Activated gamma-delta T cell treated with Interleukin-2 at 50 U/mL for 16 hours (primary cell): ENCODE measurements around the gene ONECUT3.
"Not testable (repeated sequence)": the region's sequence is repeated elsewhere in the genome, so short reads cannot be mapped to it uniquely, and the experiment has no call there.

ENCODE experiments used
- DNase-seq: peaks from one replicate; pipeline ENCODE4 v3.0.0-alpha.2; 2020

The ONECUT3 gene

DNA sequence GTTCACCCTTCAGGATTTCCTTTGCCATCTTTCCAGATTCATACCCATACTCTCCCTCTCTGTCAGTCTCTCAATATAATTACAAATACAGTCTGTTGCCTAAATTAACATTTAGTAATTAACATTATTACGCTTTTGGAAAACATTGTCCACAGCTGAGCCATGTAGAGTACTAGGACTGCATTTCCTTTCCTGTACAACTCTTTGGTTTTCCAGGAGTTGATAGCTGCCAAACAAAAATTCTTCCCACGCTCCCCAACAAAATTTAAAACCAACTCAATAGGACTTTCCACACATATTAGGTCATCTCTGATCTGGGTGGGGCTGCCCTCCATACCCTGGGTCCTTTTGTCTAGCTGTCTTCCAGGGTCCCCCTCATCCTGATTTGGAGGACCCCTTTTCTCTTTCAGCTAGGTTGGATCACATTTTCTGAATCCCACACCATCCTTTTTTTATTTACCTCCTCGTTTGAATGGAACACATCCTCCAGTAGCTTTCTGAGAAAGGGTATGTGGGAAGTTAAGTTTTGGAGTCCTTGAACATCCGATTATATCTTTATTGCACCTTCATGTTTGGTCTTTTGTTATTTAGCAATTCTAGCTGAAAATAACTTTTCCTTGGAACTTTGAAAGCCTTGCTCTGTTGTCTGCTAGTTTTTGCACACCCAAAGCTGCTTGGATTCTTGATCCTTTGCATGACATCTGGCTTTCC lies 17.7 kb downstream of the ONECUT3 start:
- DNase-seq: no peak

GRCh38 chr19:1773184-1773583 lies 19.9 kb downstream of the ONECUT3 start:
- DNase-seq: no peak

DNA sequence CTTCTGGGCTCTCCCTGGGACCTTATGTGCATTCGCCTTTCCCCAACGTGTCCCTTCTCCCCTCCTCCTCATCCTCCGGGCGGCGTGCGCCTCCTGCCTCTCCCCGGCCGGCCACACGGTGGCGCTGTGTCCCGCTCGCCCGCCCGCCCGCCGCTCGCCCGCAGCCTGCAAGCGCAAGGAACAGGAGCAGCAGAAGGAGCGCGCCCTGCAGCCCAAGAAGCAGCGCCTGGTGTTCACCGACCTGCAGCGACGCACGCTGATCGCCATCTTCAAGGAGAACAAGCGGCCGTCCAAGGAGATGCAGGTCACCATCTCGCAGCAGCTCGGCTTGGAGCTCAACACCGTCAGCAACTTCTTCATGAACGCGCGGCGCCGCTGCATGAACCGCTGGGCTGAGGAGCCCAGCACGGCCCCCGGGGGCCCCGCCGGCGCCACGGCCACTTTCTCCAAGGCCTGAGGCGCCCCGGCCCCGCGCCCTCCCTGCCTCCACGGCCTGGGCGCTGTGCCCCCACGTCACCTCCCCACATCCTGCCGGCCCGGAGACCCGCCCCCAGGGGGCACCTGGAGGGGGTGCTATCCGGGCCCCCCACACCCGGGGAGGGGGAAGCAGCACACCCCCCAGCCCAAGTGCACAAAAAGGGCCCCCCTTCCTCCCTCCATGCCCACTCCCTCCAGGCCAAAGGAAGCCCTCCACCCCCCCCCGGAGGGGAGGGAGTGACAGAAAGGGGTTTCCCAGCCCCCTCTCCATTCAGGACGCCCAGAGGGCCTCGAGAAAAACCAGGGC lies 21.9 kb downstream of the ONECUT3 start:
- DNase-seq: no peak

DNA sequence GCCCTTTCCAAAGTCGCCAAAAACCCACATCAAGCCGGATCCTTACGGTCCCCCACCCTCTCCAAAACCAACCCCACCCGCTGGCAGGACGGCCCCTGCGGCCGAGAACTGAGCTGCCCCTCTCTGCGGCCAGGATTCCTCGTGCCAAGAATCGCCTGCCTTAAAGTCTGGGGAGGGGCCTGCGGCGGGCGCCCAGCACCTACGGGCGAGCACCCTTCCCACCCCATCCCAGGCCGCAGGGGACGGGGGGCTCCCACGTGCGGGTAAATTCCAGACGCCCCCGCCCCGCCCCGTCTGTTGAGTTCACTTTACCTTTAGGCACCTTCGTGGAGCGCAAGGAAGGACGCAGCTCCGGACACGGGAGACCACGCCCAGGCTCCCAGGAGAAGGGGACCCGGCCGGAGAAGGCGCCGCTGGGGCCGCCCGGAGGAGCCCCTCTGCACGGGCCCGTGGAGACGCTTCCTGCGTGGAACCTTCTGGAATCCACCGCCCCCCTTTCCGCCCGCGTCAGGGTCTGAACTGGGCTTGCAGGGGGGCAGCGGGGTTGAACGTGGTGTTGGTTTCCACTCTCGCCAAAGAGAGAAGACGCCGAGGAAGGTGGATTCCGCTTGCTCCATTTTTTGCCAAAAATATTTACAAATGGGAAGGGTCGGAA lies 22.8 kb downstream of the ONECUT3 start:
- no peak for DNase-seq

DNA sequence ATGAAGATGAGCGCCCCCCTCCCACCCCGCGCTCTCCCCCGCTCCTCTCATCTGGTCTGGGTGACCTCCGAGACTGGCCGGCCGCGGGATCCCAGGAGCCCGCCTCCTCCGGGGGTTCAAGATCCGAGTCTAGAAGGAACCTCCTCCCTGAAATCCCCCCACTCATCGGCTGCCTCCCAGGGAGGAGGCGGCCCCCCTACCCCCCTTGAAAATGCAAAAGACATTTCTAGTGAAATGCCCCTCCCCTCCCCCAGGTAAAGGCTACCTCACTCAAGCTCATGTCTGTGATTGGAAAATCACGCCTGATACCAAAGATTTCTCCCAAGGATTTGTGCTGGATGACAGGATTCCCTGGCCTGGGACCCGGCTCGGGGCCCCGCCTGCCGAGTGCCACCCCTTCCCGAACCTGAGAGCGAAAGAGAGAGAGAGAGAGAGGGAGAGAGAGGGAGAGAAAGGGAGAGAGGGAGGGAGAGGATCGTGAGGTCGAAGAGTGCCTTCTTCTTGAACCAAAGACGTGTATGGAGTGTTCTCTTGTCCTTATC lies 23.4 kb downstream of the ONECUT3 start:
- no peak for DNase-seq

DNA sequence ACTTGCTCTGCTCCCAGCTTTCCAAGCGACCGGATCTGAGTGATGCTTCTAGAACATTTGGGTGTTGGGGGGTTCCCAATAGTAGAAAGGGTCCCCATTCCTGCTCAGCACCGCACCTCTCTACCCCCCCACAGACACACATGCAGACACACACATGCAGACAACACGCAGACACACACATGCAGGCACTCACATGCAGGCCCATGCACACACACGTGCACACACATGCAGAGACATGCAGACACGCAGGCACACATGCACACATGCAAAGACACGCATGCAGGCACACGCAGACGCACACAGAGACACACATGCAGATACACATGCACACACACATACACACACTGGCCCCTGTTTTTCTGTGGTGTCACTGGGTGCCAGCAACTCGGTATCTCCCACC lies 23.8 kb downstream of the ONECUT3 start:
- no peak for DNase-seq

DNA sequence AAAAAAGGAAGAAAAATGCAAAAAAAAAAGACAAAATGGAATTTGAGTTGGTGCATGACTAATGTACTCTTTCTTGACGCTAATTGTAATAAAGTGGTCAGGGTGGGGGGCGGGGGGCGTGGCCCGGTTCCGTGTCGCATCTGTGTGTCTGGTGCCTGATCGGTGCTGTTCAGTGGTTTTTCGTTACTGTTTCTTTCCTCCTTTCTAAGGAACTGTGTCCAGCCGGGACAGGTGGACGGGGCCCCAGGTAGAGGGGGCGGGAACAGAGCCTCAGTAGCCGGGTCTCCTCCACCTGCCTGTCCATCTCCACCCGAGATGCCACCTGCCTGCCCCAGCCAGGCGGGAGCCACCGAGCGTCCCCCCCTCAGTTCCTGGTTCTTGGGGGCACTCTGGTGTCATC lies 26.3 kb downstream of the ONECUT3 start:
- DNase-seq: no peak

GRCh38 chr19:1780272-1780958 lies 27.1 kb downstream of the ONECUT3 start:
- DNase-seq: no peak

DNA sequence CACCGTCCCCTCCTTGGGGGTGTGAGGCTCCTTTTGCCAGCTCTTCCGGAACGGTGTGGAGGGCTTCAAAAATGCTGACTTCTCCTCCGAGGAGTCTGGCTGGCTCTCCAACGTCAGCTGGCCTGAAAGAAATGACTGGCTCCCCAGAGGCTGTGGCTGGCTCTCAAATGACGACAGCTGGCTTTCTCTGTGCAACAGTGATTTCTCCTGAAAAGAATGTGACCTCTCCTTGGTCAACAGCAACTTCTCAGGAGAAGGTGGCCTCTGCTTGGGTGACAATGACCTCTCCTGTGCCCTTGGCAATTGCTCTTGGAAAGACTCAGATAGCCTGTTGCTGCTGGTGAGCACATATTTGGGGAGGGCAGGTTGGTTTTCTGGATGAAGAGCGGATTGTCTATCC lies 29.2 kb downstream of the ONECUT3 start:
- DNase-seq: no peak

- no peak for DNase-seq
Measured at GRCh38 chr19:1783354-1783753, 30.0 kb downstream of the ONECUT3 start.

GRCh38 chr19:1783874-1784273 lies 30.6 kb downstream of the ONECUT3 start:
- no peak for DNase-seq

DNA sequence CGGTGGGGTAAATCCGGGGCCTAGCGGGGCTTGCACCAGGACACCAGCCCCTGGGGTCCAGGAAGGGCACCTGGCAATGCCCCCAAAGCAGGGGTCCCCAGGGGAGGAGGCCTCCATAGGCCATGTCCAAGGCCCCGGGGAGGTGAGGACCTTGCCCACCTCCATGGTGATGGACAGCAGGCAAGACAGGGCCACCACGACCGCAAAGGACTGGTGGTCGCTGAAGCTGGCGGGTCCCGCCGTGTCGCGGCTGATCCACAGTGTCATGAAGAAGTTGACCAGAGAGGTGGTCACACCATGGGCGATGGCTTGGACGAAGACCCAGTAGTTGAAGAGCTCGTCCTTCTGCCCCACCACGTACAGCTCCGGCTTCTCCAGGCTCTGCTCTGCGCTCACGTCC lies 32.0 kb downstream of the ONECUT3 start:
- no peak for DNase-seq

DNA sequence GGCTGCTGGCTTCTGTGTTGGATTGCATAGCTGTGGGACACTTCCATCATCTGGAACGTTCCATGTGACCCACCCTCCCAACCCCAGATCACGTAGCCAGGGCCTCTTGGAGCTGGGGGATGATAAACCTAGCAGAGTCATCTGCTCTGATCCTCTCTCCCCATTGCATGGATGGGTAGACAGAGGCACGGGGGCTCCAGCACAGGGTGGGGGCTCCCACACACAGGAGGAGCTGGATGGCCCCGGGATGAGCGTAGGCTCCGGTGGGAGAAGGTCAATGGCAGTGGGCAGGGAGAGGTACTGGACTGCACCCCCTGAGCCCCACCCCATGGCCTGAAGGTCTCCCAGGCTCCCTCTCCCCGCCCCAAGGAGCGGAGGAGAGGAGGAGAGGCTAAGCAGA lies 33.4 kb downstream of the ONECUT3 start:
- no peak for DNase-seq

- DNase-seq: no peak
Measured at GRCh38 chr19:1787116-1787515, 33.8 kb downstream of the ONECUT3 start.

- no peak for DNase-seq
Measured at GRCh38 chr19:1789261-1790041, 36.1 kb downstream of the ONECUT3 start.

DNA sequence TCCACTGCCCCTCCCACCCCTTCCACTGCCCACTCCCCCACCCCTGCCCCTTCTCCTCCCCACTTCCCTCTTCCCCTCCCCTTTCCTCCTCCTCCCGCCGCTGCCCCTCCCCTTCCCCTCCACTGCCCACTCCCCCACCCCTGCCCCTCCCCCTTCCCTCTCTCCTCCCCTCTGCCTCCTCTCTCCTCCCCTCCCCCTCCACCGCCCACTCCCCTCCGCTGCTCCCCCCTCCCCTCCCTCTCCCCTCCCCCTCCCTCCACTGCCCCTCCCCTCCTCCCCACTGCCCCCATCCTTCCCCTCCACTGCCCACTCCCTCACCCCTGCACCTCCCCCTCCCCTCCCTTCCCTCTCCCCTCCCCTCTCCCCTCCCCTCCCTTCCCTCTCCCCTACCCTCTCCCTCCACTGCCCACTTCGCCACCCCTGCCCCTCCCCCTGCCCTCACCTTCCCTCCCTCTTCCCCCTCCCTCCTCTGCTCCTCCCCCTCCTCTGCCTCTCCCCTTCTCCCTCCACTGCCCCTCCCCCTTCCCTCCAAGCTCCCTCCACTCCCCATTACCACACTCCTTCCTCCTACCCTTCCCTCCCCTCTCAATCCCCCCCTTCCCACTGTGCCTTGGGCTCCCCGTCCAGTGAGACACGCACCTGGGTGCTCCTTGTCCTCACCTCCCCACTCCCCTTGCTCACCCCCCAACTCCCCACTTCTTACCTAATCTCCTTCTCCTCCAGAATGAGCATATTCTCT lies 36.9 kb downstream of the ONECUT3 start:
- no peak for DNase-seq

DNA sequence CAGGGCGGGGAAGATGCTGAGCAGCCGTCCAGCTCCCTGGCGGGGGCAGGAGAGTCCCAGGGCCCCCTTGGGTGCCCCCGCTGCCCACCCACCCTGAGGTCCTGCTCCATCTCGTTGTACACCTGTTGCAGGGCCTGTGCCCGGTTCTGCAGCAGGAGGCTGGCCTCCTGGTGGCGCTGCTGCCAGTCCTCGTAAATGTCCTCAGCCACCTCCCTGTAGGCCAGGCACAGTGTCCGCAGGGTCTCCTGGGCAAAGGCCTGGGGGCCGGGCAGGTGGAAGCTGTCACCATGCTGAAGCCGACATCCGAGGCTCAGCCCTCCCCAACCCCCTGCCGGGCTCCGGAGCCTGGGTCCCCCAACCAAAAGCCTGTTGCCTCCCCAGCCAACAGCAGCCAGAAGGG lies 38.6 kb downstream of the ONECUT3 start:
- DNase-seq: no peak

- no peak for DNase-seq
Measured at GRCh38 chr19:1794424-1795172, 41.3 kb downstream of the ONECUT3 start.

DNA sequence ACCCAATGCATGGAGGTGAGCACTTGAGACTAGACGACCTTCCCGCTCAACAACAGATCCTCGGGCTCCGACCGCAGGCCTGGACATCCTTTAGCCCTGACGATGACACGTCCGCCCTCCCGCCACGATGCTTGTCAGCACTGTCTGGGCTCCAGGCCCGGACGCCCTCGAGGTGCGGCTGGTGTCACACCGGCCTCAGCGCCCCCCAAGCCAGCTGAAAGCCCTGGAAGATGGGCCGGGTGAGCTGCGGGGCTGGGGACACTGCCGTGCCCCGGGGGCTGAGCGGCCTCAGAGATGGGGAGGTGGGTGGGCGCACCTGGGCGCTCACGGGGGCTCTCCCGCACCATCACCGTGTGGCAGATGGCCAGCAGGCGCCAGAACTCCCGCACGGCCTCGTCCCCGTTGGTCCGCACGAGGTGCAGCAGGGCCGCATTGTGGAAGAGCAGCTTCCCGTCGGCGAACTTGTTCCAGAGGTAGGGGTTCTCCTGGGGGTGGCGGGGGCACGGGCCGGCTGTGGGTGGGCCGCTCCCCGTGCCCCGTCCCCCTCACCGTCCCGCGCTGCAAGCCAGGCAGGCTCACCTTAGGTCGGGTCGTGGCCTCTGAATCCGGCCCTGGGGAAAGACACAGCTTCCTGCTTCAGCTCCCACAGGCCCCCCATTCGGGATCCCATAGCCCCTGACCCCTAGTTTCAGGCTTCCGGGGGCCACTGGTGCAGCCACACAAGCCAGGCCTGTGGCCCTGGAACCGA lies 43.3 kb downstream of the ONECUT3 start:
- no peak for DNase-seq

DNA sequence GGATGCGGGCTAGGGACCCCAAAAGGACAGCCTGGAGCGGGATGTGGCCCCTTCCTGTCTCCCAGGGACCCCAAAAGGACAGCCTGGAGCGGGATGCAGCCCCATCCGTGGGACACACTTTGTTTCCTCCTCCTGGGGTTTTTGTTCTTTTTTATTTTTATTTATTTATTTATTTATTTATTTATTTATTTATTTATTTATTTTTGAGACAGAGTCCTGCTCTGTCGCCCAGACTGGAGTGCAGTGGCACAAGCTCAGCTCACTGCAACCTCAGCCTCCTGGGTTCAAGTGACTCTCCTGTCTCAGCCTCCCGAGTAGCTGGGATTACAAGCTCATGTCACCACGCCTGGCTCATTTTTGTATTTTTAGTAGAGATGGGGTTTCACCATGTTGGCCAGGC lies 44.0 kb downstream of the ONECUT3 start:
- DNase-seq: not testable (repeated sequence)
